Trophoblast cell (in vitro differentiated cells and primary cell): ENCODE data around the gene SPTLC2.
"Not testable (repeated sequence)": the region's sequence is repeated elsewhere in the genome, so short reads cannot be mapped to it uniquely, and the experiment has no call there.

Source experiments
- DNase-seq, 2 donors: peaks; one replicate each; pipeline ENCODE4 v3.0.0-alpha.2; 2016
- H2AFZ ChIP-seq: 2 replicates; pipeline ENCODE4 v1.6.1; 2013; ENCODE audit warnings: low read length, moderate library complexity, mild to moderate bottlenecking; ENCODE audit not compliant: insufficient read depth, poor library complexity
- H2AK5ac ChIP-seq: 2 replicates; pipeline ENCODE4 v1.6.1; 2013; ENCODE audit warnings: mild to moderate bottlenecking, low read length
- H2BK120ac ChIP-seq: 2 replicates; pipeline ENCODE4 v1.6.1; 2013; ENCODE audit warnings: low read length, mild to moderate bottlenecking, moderate library complexity; ENCODE audit not compliant: insufficient read depth, poor library complexity
- H2BK12ac ChIP-seq: 2 replicates; pipeline ENCODE4 v1.6.1; 2013; ENCODE audit warnings: mild to moderate bottlenecking, low read length, moderate library complexity
- H2BK5ac ChIP-seq: 2 replicates; pipeline ENCODE4 v1.6.1; 2013; ENCODE audit warnings: low read length, low read depth, moderate library complexity, mild to moderate bottlenecking; ENCODE audit not compliant: poor library complexity
- H3K14ac ChIP-seq: 2 replicates; pipeline ENCODE4 v1.6.1; 2013; ENCODE audit warnings: mild to moderate bottlenecking, low read length
- H3K18ac ChIP-seq: 2 replicates; pipeline ENCODE4 v1.6.1; 2013; ENCODE audit warnings: mild to moderate bottlenecking, low read length
- H3K23ac ChIP-seq: 2 replicates; pipeline ENCODE4 v1.6.1; 2013; ENCODE audit warnings: low read length
- H3K27ac ChIP-seq: 2 replicates; pipeline ENCODE4 v1.5.1; 2013; ENCODE audit warnings: low read depth, mild to moderate bottlenecking, inconsistent platforms, low read length, moderate library complexity
- H3K27me3 ChIP-seq: 2 replicates; pipeline ENCODE4 v1.6.1; 2013; ENCODE audit warnings: inconsistent platforms, mild to moderate bottlenecking, low read length, moderate library complexity; ENCODE audit not compliant: insufficient read depth
- H3K36me3 ChIP-seq, 2 experiments: 1 replicate in 1 of 2; 2 replicates in 1 of 2; pipeline ENCODE4 v1.6.1; 2013; ENCODE audit warnings: low read length in 2 of 2, mild to moderate bottlenecking in 2 of 2, moderate library complexity in 1 of 2; ENCODE audit not compliant: insufficient read depth in 2 of 2, control insufficient read depth in 1 of 2
- H3K4ac ChIP-seq: 2 replicates; pipeline ENCODE4 v1.6.1; 2013; ENCODE audit warnings: low read depth, mild to moderate bottlenecking, low read length, moderate library complexity
- H3K4me1 ChIP-seq, 2 experiments: 1 replicate in 1 of 2; 2 replicates in 1 of 2; pipeline ENCODE4 v1.6.1; 2013; ENCODE audit warnings: low read length in 2 of 2, mild to moderate bottlenecking in 2 of 2, moderate library complexity in 1 of 2; ENCODE audit not compliant: insufficient read depth in 2 of 2, control insufficient read depth in 1 of 2
- H3K4me2 ChIP-seq: 2 replicates; pipeline ENCODE4 v1.6.1; 2013; ENCODE audit warnings: inconsistent platforms, mild to moderate bottlenecking, low read length, moderate library complexity
- H3K4me3 ChIP-seq: 2 replicates; pipeline ENCODE4 v1.5.1; 2013; ENCODE audit warnings: mild to moderate bottlenecking, low read depth, low read length, inconsistent platforms
- H3K79me1 ChIP-seq: one replicate; pipeline ENCODE4 v1.6.1; 2013; ENCODE audit warnings: low read length
- H3K79me2 ChIP-seq: 2 replicates; pipeline ENCODE4 v1.6.1; 2013; ENCODE audit warnings: low read length, mild to moderate bottlenecking; ENCODE audit not compliant: control insufficient read depth, insufficient read depth, poor library complexity
- H3K9ac ChIP-seq: 2 replicates; pipeline ENCODE4 v1.6.1; 2013; ENCODE audit warnings: mild to moderate bottlenecking, low read length
- H3K9me3 ChIP-seq: 2 replicates; pipeline ENCODE4 v1.6.1; 2013; ENCODE audit warnings: low read depth, mild to moderate bottlenecking, control low read depth, inconsistent platforms, low read length; ENCODE audit not compliant: insufficient read depth
- H4K12ac ChIP-seq: 2 replicates; pipeline ENCODE4 v1.6.1; 2013; ENCODE audit warnings: low read depth, mild to moderate bottlenecking, low read length, moderate library complexity
- H4K8ac ChIP-seq: 2 replicates; pipeline ENCODE4 v1.6.1; 2013; ENCODE audit warnings: low read depth, mild to moderate bottlenecking, low read length, moderate library complexity
- H4K91ac ChIP-seq: one replicate; pipeline ENCODE4 v1.6.1; 2013; ENCODE audit warnings: low read depth, mild to moderate bottlenecking, low read length, moderate library complexity
- WGBS: extraction: QIAGEN DNeasy Blood & Tissue Kit; methylation state at CpG from one replicate; pipeline ENCODE4 v1.1.7; 2013; ENCODE audit warnings: missing lambda C conversion rate; ENCODE audit not compliant: insufficient read length, insufficient coverage; ENCODE audit errors: extremely low coverage; 5-methylcytosine and 5-hydroxymethylcytosine counted together

SPTLC2 gene

DNA sequence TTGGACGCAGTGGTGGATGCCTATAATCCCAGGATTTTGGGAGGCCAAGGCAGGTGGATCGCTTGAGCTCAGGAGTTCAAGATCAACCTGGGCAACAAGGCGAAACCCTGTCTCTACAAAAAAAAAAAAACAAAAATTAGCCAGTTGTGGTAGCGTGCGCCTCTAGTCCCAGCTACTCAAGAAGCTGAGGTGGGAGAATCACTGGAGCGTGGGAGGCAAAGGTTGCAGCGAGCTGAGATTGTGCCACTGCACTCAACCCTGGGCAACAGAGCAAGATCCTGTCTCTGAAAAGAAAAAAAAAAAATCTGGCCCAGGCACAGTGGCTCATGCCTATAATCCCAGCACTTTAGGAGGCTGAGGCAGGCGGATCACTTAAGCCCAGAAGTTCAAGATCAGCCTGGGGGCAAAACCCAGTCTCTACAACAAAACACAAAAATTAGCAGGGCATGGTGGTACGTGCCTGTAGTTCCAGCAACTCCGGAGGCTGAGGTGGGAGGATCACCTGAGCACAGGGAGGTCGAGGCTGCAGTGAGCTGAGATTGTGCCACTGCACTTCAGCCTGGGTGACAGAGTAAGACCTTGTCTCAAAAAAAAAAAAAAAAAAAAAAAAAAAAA lies 27.9 kb downstream of the SPTLC2 start:
- H3K9me3 ChIP-seq, H4K8ac ChIP-seq, H3K4me3 ChIP-seq, H3K9ac ChIP-seq, H2AFZ ChIP-seq, H2BK12ac ChIP-seq, H4K91ac ChIP-seq, H3K4me2 ChIP-seq, H3K18ac ChIP-seq, H2AK5ac ChIP-seq, H2BK120ac ChIP-seq, H3K4me1 ChIP-seq, H3K27ac ChIP-seq, H3K36me3 ChIP-seq, H3K79me1 ChIP-seq, H3K79me2 ChIP-seq, H3K4ac ChIP-seq, H4K12ac ChIP-seq, H2BK5ac ChIP-seq, H3K14ac ChIP-seq, H3K27me3 ChIP-seq, H3K23ac ChIP-seq: not testable (repeated sequence)
- DNase-seq = peak; percentile 87 to 96
- WGBS = no CpG with 5 or more reads among the region's 11 CpGs

DNA sequence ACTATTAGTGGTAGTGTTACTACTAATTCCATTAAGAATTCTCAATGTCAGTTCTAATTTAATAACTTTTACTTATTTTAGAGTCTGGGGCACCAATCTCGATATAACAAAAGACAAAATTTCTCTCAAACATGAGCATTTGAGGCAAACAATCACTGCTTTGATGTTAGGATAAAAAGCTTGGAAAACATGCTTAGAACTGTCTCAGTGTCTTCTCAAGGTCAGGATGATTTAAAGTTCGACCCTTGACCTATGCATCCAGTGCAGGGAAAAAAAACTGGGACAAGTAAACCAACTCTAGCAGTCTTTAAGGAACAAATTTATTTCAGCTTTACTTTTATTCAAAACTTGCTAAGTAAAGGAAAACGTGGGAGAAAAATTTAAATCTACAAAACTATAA lies 31.1 kb downstream of the SPTLC2 start:
- no peak overlapping the region for H3K27ac ChIP-seq
- H3K79me1 ChIP-seq = no peaks in the 10 kb centered on the region
- H3K79me2 ChIP-seq = no peaks in the 10 kb centered on the region
- no peak for DNase-seq
- no peak overlapping the region for H4K12ac ChIP-seq
- H2BK12ac ChIP-seq = no peak overlapping the region
- no peak overlapping the region for H4K91ac ChIP-seq
- H4K8ac ChIP-seq = no peak overlapping the region
- no peak overlapping the region for H3K23ac ChIP-seq
- no peak overlapping the region for H2AFZ ChIP-seq
- no peaks in the 10 kb centered on the region for H3K36me3 ChIP-seq
- H3K27me3 ChIP-seq = no peaks in the 10 kb centered on the region
- peaks cover 3% of the 10 kb centered on the region for H3K9me3 ChIP-seq
- no peak overlapping the region for H2BK5ac ChIP-seq
- H2BK120ac ChIP-seq = no peak overlapping the region
- no peak overlapping the region for H3K14ac ChIP-seq
- H2AK5ac ChIP-seq = no peak overlapping the region
- no peak overlapping the region for H3K18ac ChIP-seq
- H3K9ac ChIP-seq = no peak overlapping the region
- no peaks in the 10 kb centered on the region for H3K4me1 ChIP-seq
- H3K4me3 ChIP-seq = no peak overlapping the region
- no CpG with 5 or more reads among the region's 3 CpGs for WGBS
- H3K4ac ChIP-seq = no peak overlapping the region
- H3K4me2 ChIP-seq = no peak overlapping the region

DNA sequence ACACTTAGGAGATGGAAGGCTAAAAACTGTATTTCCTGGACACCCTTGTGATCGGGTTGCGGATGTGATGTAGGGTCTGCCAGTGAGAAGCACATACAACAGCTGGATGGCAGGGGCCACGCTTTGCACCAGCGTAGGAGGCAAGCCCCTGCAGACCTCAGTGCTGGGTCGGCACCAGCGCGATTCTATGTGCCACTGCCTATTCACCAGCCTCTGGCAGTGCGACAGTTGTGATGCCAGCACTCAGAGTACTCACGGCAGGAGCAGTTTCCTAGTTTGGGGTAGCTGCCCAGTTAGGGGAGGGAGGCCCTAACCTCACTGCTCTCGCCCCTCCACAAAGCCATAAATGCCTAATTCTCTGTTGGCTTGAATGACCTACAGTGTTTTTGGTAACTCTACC lies 31.6 kb downstream of the SPTLC2 start:
- H3K79me2 ChIP-seq = no peaks in the 10 kb centered on the region
- no peak overlapping the region for H3K4me3 ChIP-seq
- no peak overlapping the region for H4K12ac ChIP-seq
- H3K4me1 ChIP-seq = no peaks in the 10 kb centered on the region
- no peak overlapping the region for H3K23ac ChIP-seq
- H3K14ac ChIP-seq = no peak overlapping the region
- H4K91ac ChIP-seq = no peak overlapping the region
- no peak overlapping the region for H3K18ac ChIP-seq
- DNase-seq = no peak
- no CpG with 5 or more reads among the region's 10 CpGs for WGBS
- H2BK12ac ChIP-seq = no peak overlapping the region
- no peak overlapping the region for H2BK5ac ChIP-seq
- H2AK5ac ChIP-seq = no peak overlapping the region
- H3K36me3 ChIP-seq = no peaks in the 10 kb centered on the region
- no peaks in the 10 kb centered on the region for H3K27me3 ChIP-seq
- no peak overlapping the region for H3K4me2 ChIP-seq
- no peak overlapping the region for H3K9ac ChIP-seq
- no peak overlapping the region for H4K8ac ChIP-seq
- no peaks in the 10 kb centered on the region for H3K79me1 ChIP-seq
- H2AFZ ChIP-seq = no peak overlapping the region
- H2BK120ac ChIP-seq = no peak overlapping the region
- H3K9me3 ChIP-seq = peaks cover 3% of the 10 kb centered on the region
- H3K27ac ChIP-seq = no peak overlapping the region
- no peak overlapping the region for H3K4ac ChIP-seq

DNA sequence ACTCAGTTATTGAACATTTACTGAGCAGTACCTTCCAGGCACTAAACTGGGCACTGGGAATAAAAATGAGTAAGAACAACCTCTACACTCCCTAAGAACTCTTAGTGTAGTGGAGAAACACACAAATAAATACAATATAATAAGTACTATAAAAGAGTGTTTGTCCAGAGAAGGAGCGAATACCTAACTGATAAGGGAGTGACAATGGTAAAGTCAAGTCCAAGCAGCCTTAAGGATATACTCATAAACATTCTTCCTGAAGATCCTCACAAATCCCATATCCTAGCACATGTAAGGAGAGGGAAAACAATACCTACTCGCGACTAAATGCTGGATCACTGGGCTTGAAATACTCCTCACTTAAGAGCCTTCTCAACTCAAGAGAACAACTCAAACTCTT lies 32.8 kb downstream of the SPTLC2 start:
- Histone ChIP-seq H4K12ac (no peak overlapping the region), H2AK5ac (no peak overlapping the region), H3K79me2 (no peaks in the 10 kb centered on the region), H3K36me3 (no peaks in the 10 kb centered on the region), H3K9me3 (peaks cover 3% of the 10 kb centered on the region), H3K18ac (no peak overlapping the region), H3K27ac (no peak overlapping the region), H4K91ac (no peak overlapping the region), H3K4me3 (no peak overlapping the region), H3K4me1 (no peaks in the 10 kb centered on the region), H3K9ac (no peak overlapping the region), H2BK5ac (no peak overlapping the region), H2BK12ac (no peak overlapping the region), H3K4me2 (no peak overlapping the region), H3K4ac (no peak overlapping the region), H3K27me3 (no peaks in the 10 kb centered on the region), H2AFZ (no peak overlapping the region), H2BK120ac (no peak overlapping the region), H4K8ac (no peak overlapping the region), H3K23ac (no peak overlapping the region), H3K14ac (no peak overlapping the region), H3K79me1 (no peaks in the 10 kb centered on the region)
- DNase-seq = no peak
- no CpG with 5 or more reads among the region's 3 CpGs for WGBS
